ENCODE results near the gene CTBP1.

Gene CTBP1

GRCh38 chr4:1194010-1194900 is 54.7 kb downstream of the CTBP1 start:
- no peak for FAIRE-seq

- no peak for FAIRE-seq
Observed at GRCh38 chr4:1193206-1194009, 55.5 kb downstream of the CTBP1 start.

- FAIRE-seq = no peak
Observed at GRCh38 chr4:1192493-1193205, 56.3 kb downstream of the CTBP1 start.

GRCh38 chr4:1192091-1192492 is 56.8 kb downstream of the CTBP1 start:
- no peak for FAIRE-seq

GRCh38 chr4:1191621-1192020 is 57.3 kb downstream of the CTBP1 start:
- no peak for FAIRE-seq

GRCh38 chr4:1187182-1187581 is 61.7 kb downstream of the CTBP1 start:
- FAIRE-seq = no peak

GRCh38 chr4:1183985-1184773 is 64.8 kb downstream of the CTBP1 start:
- FAIRE-seq = no peak

GRCh38 chr4:1182313-1182712 is 66.6 kb downstream of the CTBP1 start:
- no peak for FAIRE-seq

- no peak for FAIRE-seq
Observed at GRCh38 chr4:1180663-1181062, 68.3 kb downstream of the CTBP1 start.

- no peak for FAIRE-seq
Observed at GRCh38 chr4:1179976-1180375, 69.0 kb downstream of the CTBP1 start.

GRCh38 chr4:1179089-1179441 is 69.9 kb downstream of the CTBP1 start:
- no peak for FAIRE-seq

- FAIRE-seq = no peak
Observed at GRCh38 chr4:1178300-1179088, 70.4 kb downstream of the CTBP1 start.

- FAIRE-seq = no peak
Observed at GRCh38 chr4:1177274-1178141, 71.4 kb downstream of the CTBP1 start.

GRCh38 chr4:1176398-1177273 is 72.3 kb downstream of the CTBP1 start:
- FAIRE-seq = no peak

- no peak for FAIRE-seq
Observed at GRCh38 chr4:1175635-1176229, 73.2 kb downstream of the CTBP1 start.

- FAIRE-seq = no peak
Observed at GRCh38 chr4:1174941-1175634, 73.8 kb downstream of the CTBP1 start.

- no peak for FAIRE-seq
Observed at GRCh38 chr4:1172971-1173757, 75.8 kb downstream of the CTBP1 start.
